Naive B cell (primary cell): ENCODE data around the gene PHLDA1. TPM values are rescaled to one million over a fixed set of nuclear protein-coding genes. Genes with fewer than 3 reads are reported as not detected.

Experiments used
- ATAC-seq, 2 donors: fragments of 150-1000 bp; cut with Tn5 transposase; 2 replicates each; pipeline ENCODE4 v1.10.0; 2021; ENCODE audit warnings: low read depth in 2 of 2, mild to moderate bottlenecking in 2 of 2, moderate library complexity in 2 of 2
- DNase-seq: peaks from one replicate; pipeline ENCODE4 v3.0.0; 2022
- H3K27ac Mint-ChIP-seq, 6 donors: one replicate each; pipeline ENCODE4 v1.8.0; 2020 to 2022; ENCODE audit warnings: mild to moderate bottlenecking in 6 of 6, mixed read lengths in 6 of 6, moderate library complexity in 5 of 6, inconsistent platforms in 2 of 6
- H3K27me3 Mint-ChIP-seq, 3 donors: one replicate each; pipeline ENCODE4 v1.8.0; 2021 to 2022; ENCODE audit warnings: mixed read lengths in 3 of 3, mild to moderate bottlenecking in 1 of 3
- H3K36me3 Mint-ChIP-seq, 2 donors: one replicate each; pipeline ENCODE4 v1.8.0; 2020 to 2022; ENCODE audit warnings: mixed read lengths in 2 of 2, inconsistent platforms in 1 of 2, mild to moderate bottlenecking in 1 of 2
- H3K4me1 Mint-ChIP-seq, 3 donors: one replicate each; pipeline ENCODE4 v1.8.0; 2020 to 2022; ENCODE audit warnings: mixed read lengths in 3 of 3, inconsistent platforms in 1 of 3, mild to moderate bottlenecking in 1 of 3, moderate library complexity in 1 of 3
- H3K4me3 Mint-ChIP-seq, 8 donors: one replicate each; pipeline ENCODE4 v1.8.0; 2020 to 2022; ENCODE audit warnings: mild to moderate bottlenecking in 8 of 8, mixed read lengths in 8 of 8, moderate library complexity in 8 of 8, inconsistent platforms in 2 of 8
- H3K9me3 Mint-ChIP-seq, 7 donors: one replicate each; pipeline ENCODE4 v1.8.0; 2020 to 2022; ENCODE audit warnings: mixed read lengths in 7 of 7, mild to moderate bottlenecking in 5 of 7, inconsistent platforms in 2 of 7, moderate library complexity in 1 of 7
- polyA plus RNA-seq, 6 donors: library from polyadenylated mRNA; unstranded; fragments of 300-500 nt; fragmentation: Illumina TruSeq; gene quantifications; one replicate each; pipeline ENCODE4 v1.2.3, GENCODE V29; 2021; ENCODE audit warnings: low read depth in 6 of 6

The PHLDA1 gene
- under 1 TPM; 0.11 to 0.30 (median 0.16) TPM for polyA plus RNA-seq

- H3K27me3 Mint-ChIP-seq, result peaks cover 4 to 24% (median 21%) of the 10 kb centered on the region in 3 donors
- H3K9me3 Mint-ChIP-seq, result no peaks in the 10 kb centered on the region
- peaks cover 18 to 25% (median 23%) of the 10 kb centered on the region in 3 donors for H3K4me1 Mint-ChIP-seq
- peak within 1 kb of the TSS; percentile 81 to 97 (median 93) for H3K27ac Mint-ChIP-seq
- peak; percentile 85 for DNase-seq
- no peaks in the 10 kb centered on the region for H3K36me3 Mint-ChIP-seq
- ATAC-seq, result peak; percentile 88 to 90
- H3K4me3 Mint-ChIP-seq, result peak within 1 kb of the TSS; percentile 92 to 97 (median 94)
These were observed at the start of gene PHLDA1 for GRCh38 chr12:76031414-76032042. TSS of gene PHLDA1 (minus strand) at chr12:76031776.

DNA sequence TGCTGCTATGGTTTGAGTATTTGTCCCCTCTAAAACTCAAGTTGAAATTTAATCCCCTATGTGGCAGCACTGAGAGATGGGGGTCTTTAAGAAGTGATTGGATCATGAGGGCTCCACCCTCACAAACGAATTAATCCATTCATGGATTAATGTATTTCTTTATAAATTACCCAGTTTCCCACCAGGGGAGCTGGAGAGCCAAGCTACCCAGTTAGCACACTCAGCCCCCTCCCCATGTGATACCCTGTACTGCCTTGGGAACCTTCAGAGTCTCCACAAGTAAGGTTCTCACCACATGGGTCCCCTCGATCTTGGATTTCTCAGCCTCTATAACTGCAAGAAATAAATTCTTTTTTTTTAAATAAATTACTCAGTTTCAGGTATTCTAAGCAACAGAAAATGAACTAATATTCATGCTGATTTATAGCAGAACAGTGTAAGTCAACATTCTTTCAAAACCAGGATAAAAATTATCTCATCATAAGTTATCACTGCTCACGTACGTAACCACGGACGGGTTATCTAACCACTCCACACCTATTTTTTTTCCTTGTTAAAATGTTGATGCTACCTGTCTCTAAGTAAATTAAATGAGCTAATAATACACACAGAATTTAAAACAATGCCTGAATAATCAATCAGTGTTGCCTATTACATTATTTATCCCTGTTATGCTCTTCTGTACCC is 49.3 kb upstream of the PHLDA1 start:
- H3K27ac Mint-ChIP-seq, result peak overlapping the region in 2 of 6 donors; percentile 59 to 64
- no peak for ATAC-seq
- H3K36me3 Mint-ChIP-seq, result peaks cover 8 to 9% of the 10 kb centered on the region in 2 donors
- peak; percentile 11 for DNase-seq
- H3K27me3 Mint-ChIP-seq, result no peaks in the 10 kb centered on the region
- no peaks in the 10 kb centered on the region for H3K9me3 Mint-ChIP-seq
- H3K4me3 Mint-ChIP-seq, result peak overlapping the region in 2 of 8 donors; percentile 2 to 98
- H3K4me1 Mint-ChIP-seq, result peaks cover 51 to 68% (median 59%) of the 10 kb centered on the region in 3 donors

DNA sequence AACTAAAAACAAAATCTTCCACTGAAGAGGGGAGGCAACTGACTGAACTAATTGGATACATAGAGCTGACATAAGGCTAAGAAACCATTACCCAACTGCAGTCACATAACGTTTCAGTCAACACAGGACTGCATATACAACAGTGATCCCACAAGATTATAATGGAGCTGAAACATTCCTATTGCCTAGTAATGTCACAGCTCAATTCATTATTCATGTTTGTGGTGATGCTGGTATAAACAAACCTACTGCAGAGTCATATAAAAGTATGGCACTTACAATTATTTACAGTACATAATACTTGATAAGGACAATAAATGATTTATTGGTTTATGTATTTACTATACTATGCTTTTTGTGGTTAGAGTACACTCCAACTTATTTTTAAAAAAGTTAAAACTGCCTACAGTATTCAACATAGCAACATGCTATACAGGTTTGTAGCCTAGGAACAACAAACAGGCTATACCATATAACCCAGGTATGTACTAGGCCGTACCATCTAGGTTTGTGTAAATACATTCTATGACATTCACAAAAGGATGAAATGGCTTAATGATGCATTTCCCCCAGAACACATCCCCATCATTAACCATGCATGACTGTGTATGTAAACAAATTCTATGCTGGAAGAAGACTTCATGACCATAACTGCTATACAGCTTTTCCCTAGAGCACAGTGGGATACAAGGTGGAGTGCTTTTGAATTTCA is 48.6 kb upstream of the PHLDA1 start:
- Mint-ChIP-seq H3K4me3 (no peak overlapping the region), H3K27me3 (no peaks in the 10 kb centered on the region), H3K27ac (peak overlapping the region in 1 of 6 donors; percentile 59), H3K36me3 (peaks cover 8 to 9% of the 10 kb centered on the region in 2 donors), H3K9me3 (no peaks in the 10 kb centered on the region), H3K4me1 (peaks cover 47 to 67% (median 52%) of the 10 kb centered on the region in 3 donors)
- no peak for ATAC-seq
- DNase-seq, result no peak

DNA sequence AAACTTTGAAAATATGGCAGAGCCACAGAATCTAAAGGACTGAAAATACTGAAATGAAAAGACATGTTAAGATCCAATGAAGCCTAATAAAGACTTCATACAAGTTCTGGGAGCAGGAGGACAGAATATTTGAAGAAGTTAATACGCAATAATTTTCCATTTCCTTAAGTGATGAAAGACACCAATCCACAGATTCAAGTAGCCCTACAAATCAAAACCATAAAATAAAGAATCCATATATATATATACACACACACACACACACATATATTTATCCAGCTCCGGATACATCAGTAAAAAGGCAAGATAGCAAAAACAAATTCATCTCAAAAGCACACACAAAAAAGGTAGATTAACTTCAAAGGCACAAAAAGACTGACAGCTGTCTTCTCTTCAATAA is 47.2 kb upstream of the PHLDA1 start:
- H3K4me3 Mint-ChIP-seq, result peak overlapping the region in 2 of 8 donors; percentile 2 to 51
- peaks cover 50 to 67% (median 57%) of the 10 kb centered on the region in 3 donors for H3K4me1 Mint-ChIP-seq
- H3K27me3 Mint-ChIP-seq, result no peaks in the 10 kb centered on the region
- ATAC-seq, result no peak
- peaks cover 8 to 9% of the 10 kb centered on the region in 2 donors for H3K36me3 Mint-ChIP-seq
- no peaks in the 10 kb centered on the region for H3K9me3 Mint-ChIP-seq
- DNase-seq, result no peak
- H3K27ac Mint-ChIP-seq, result peak overlapping the region in 1 of 6 donors; percentile 15

- Mint-ChIP-seq H3K4me1 (peaks cover 49 to 50% (median 50%) of the 10 kb centered on the region in 3 donors), H3K27me3 (no peaks in the 10 kb centered on the region), H3K36me3 (peaks cover 11 to 25% of the 10 kb centered on the region in 2 donors), H3K4me3 (peak overlapping the region in 1 of 8 donors; percentile 41), H3K9me3 (no peaks in the 10 kb centered on the region), H3K27ac (no peak overlapping the region)
- DNase-seq (no peak), ATAC-seq (no peak)
These were observed 43.9 kb upstream of the PHLDA1 start for GRCh38 chr12:76075448-76075847.

- Mint-ChIP-seq H3K4me3 (no peak overlapping the region), H3K36me3 (peaks cover 14 to 30% of the 10 kb centered on the region in 2 donors), H3K9me3 (no peaks in the 10 kb centered on the region), H3K27ac (no peak overlapping the region), H3K27me3 (no peaks in the 10 kb centered on the region), H3K4me1 (peaks cover 47 to 50% (median 48%) of the 10 kb centered on the region in 3 donors)
- ATAC-seq (peak; percentile 25 to 27), DNase-seq (no peak)
These were observed 43.2 kb upstream of the PHLDA1 start for GRCh38 chr12:76074701-76075336.

- Mint-ChIP-seq H3K27me3 (no peaks in the 10 kb centered on the region), H3K27ac (peak overlapping the region in 1 of 6 donors; percentile 8), H3K36me3 (peaks cover 8 to 32% of the 10 kb centered on the region in 2 donors), H3K9me3 (no peaks in the 10 kb centered on the region), H3K4me3 (no peak overlapping the region), H3K4me1 (peaks cover 40 to 47% (median 45%) of the 10 kb centered on the region in 3 donors)
- ATAC-seq, result no peak
- DNase-seq, result no peak
These were observed 42.0 kb upstream of the PHLDA1 start for GRCh38 chr12:76073561-76073960.

DNA sequence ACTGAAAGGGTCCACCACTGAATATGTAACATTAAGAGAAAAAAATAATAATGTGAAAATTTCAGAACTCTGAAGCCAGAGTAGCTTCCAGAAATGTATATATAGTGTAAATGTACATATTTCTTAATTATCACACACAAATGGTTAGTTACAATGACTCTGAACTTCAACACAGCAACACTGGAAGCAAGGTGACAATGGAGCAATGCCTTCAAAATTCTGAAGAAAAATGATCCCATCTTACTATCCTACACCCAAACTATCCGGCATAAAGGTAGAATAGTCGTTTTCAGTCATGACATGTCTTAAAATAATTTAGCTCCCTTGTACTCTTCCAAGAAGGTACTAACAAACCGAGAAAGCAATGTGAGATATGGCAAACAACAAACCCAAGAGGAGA is 41.0 kb upstream of the PHLDA1 start:
- no peaks in the 10 kb centered on the region for H3K27me3 Mint-ChIP-seq
- H3K4me1 Mint-ChIP-seq, result peaks cover 39 to 44% (median 42%) of the 10 kb centered on the region in 3 donors
- peaks cover 7 to 37% of the 10 kb centered on the region in 2 donors for H3K36me3 Mint-ChIP-seq
- DNase-seq (no peak), ATAC-seq (no peak)
- no peaks in the 10 kb centered on the region for H3K9me3 Mint-ChIP-seq
- no peak overlapping the region for H3K4me3 Mint-ChIP-seq
- peak overlapping the region in 1 of 6 donors; percentile 66 for H3K27ac Mint-ChIP-seq

DNA sequence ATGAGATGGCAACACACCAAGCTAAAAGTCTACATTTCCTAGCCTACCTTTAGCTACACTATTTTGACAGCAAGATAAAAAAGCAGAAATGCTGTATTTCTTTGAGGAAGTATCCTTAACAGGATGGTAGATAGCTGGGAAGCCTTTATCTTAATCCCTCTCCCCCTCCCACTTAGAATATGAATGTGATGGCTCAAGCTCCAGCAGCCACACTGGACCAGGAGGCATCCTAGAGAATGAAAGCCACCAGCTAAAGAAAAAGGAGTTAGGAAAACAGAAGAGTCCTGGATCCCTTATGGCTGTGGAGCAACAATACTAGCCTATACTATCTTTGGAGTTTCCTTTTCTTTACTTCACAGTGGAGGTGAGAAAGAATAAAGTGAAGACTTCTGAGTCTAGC is 37.8 kb upstream of the PHLDA1 start:
- Mint-ChIP-seq H3K36me3 (peaks cover 29 to 58% of the 10 kb centered on the region in 2 donors), H3K27ac (peak overlapping the region in 1 of 6 donors; percentile 80), H3K27me3 (no peaks in the 10 kb centered on the region), H3K9me3 (peaks cover 0 to 17% (median 12%) of the 10 kb centered on the region in 7 donors), H3K4me3 (no peak overlapping the region), H3K4me1 (peaks cover 26 to 44% (median 27%) of the 10 kb centered on the region in 3 donors)
- DNase-seq (no peak), ATAC-seq (no peak)

DNA sequence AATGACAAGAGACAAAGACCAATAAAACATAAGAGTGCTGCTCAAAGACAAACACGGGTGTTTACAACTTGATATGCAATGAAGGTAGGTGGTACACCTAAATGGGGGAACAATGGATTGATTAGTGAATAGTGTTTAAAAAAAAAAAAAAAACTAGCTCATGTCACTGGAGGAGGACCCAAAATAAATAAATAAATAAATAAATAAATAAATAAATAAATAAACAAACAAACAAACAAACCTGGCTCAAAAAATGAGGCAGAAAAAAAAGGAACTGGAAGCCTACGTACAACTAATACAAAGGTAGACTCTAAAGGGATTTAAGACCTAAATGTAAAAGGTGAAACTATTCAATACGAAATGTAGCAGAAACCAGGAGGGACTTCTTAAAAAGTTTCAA is 34.3 kb upstream of the PHLDA1 start:
- H3K9me3 Mint-ChIP-seq, result peaks cover 0 to 20% (median 12%) of the 10 kb centered on the region in 7 donors
- no peak for DNase-seq
- H3K27me3 Mint-ChIP-seq, result no peaks in the 10 kb centered on the region
- H3K27ac Mint-ChIP-seq, result peak overlapping the region in 1 of 6 donors; percentile 1
- peaks cover 38 to 65% of the 10 kb centered on the region in 2 donors for H3K36me3 Mint-ChIP-seq
- H3K4me3 Mint-ChIP-seq, result no peak overlapping the region
- ATAC-seq, result no peak
- H3K4me1 Mint-ChIP-seq, result peaks cover 16 to 32% (median 25%) of the 10 kb centered on the region in 3 donors

DNA sequence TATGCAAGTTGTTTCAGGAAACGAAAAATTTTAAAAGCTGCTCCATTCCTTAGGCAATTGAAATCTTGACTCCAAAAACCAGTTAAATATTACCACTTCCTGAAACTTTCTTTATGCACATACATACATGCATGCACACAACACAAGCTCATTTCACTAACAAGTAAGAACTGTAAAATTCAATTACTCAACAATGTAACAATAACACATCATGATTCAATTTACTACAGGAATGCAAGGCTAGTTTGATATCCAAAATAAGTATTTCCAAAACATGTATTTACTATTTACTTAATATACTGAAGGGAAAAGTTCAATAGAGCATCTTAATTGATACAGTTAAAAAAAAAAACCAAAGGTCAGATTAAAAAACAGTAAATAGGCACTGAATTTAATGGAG is 33.3 kb upstream of the PHLDA1 start:
- peaks cover 10 to 27% (median 25%) of the 10 kb centered on the region in 3 donors for H3K4me1 Mint-ChIP-seq
- H3K27me3 Mint-ChIP-seq, result no peaks in the 10 kb centered on the region
- DNase-seq, result no peak
- no peak for ATAC-seq
- H3K36me3 Mint-ChIP-seq, result peaks cover 37 to 59% of the 10 kb centered on the region in 2 donors
- peaks cover 0 to 20% (median 12%) of the 10 kb centered on the region in 7 donors for H3K9me3 Mint-ChIP-seq
- H3K4me3 Mint-ChIP-seq, result no peak overlapping the region
- H3K27ac Mint-ChIP-seq, result no peak overlapping the region

DNA sequence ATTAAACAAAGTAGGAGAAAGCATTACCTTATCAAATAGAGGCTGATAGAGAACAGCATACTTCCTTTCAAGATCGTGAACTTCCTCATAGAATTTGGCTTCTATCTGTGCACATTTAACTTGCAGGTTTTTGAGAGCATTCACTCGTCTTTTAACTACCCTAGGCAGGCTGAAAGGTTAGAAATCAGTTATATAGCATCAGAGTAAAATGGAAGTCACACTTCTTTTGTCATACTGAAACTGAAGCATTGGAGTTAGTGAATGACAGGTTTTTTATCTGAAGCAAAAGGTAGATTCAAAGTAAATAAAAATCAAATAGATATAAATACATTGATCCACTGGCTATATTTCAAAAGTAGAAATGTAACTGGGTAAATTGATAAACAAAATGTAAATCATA is 28.5 kb upstream of the PHLDA1 start:
- DNase-seq (no peak), ATAC-seq (no peak)
- H3K36me3 Mint-ChIP-seq, result peaks cover 38 to 43% of the 10 kb centered on the region in 2 donors
- peaks cover 0 to 16% (median 12%) of the 10 kb centered on the region in 3 donors for H3K4me1 Mint-ChIP-seq
- H3K9me3 Mint-ChIP-seq, result peaks cover 0 to 11% (median 6%) of the 10 kb centered on the region in 7 donors
- H3K4me3 Mint-ChIP-seq, result no peak overlapping the region
- no peaks in the 10 kb centered on the region for H3K27me3 Mint-ChIP-seq
- H3K27ac Mint-ChIP-seq, result peak overlapping the region in 2 of 6 donors; percentile 4 to 33

DNA sequence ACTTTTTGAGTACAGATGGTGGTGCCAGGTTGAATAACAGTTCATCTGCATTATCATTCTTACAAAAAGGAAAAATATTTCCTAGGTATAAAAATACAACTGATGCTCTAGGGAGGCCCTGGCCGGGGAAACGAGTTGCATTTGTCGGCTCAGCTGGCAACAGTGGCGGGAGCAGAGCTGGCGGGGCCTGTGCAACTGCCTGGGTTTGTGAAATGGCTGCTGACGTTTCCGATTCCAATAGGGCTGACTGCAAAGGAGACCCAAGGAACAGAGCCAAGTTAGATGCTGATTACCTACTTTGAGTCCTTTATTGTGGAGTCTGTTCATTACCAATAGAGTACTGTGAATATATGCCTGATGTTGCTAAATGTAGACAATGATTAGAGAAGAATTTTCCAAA is 25.8 kb upstream of the PHLDA1 start:
- no peak overlapping the region for H3K4me3 Mint-ChIP-seq
- no peaks in the 10 kb centered on the region for H3K9me3 Mint-ChIP-seq
- peaks cover 0 to 5% (median 3%) of the 10 kb centered on the region in 3 donors for H3K4me1 Mint-ChIP-seq
- no peaks in the 10 kb centered on the region for H3K27me3 Mint-ChIP-seq
- peaks cover 16 to 41% of the 10 kb centered on the region in 2 donors for H3K36me3 Mint-ChIP-seq
- peak overlapping the region in 3 of 6 donors; percentile 1 to 38 (median 19) for H3K27ac Mint-ChIP-seq
- DNase-seq (no peak), ATAC-seq (no peak)
